Endothelial cell of umbilical vein (primary cell): ENCODE results near the gene OCRL. TPM values are rescaled to one million over a fixed set of nuclear protein-coding genes. Genes with fewer than 3 reads are reported as not detected.

Source experiments
- BruUV-seq: library from RNA; stranded (reverse); fragments of 400-500 nt; replicated peaks from 2 replicates; lab custom pipeline; 2021; lab: Mats Ljungman, UMichigan
- CTCF ChIA-PET: fragments of 300-600, 350-600 bp; sonication (Branson Sonifier 250); formaldehyde crosslinking; loops from one replicate; lab custom pipeline; 2021; ENCODE audit warnings: antibody characterized with exemption, inconsistent platforms; lab: Charles Lee
- POLR2A ChIA-PET: fragments of 300-600, 350-600 bp; sonication (Branson Sonifier 250); formaldehyde crosslinking; loops from one replicate; lab custom pipeline; 2021; ENCODE audit warnings: antibody characterized with exemption, inconsistent platforms; lab: Charles Lee
- DNase-seq: peaks from one replicate; pipeline ENCODE4 v3.0.0-alpha.2; 2011; ENCODE audit warnings: low read depth, low spot score
- FAIRE-seq: peaks from 2 replicates; lab custom pipeline; 2011; peaks lifted over from hg19 to GRCh38; lab: Jason Lieb, UNC
- H2AFZ ChIP-seq: 2 replicates; pipeline ENCODE4 v1.6.0; 2012; ENCODE audit warnings: low read depth, low read length, control low read depth, inconsistent platforms
- H3K27ac ChIP-seq: 2 replicates; pipeline ENCODE4 v1.5.1; 2011; ENCODE audit warnings: low read depth, mild to moderate bottlenecking, control low read depth, low read length, moderate library complexity; ENCODE audit not compliant: insufficient read depth
- H3K27me3 ChIP-seq, 2 experiments: 2 replicates each; pipeline versions ENCODE4 v1.6.0 to v1.6.1; 2011; ENCODE audit warnings: low read length in 2 of 2, mixed read lengths in 1 of 2; ENCODE audit not compliant: control insufficient read depth in 2 of 2, insufficient read depth in 2 of 2
- H3K36me3 ChIP-seq, 2 experiments: 2 replicates in 1 of 2; 3 replicates in 1 of 2; pipeline ENCODE4 v1.5.1; 2011; ENCODE audit warnings: low read length in 2 of 2, mild to moderate bottlenecking in 1 of 2, moderate library complexity in 1 of 2; ENCODE audit not compliant: control insufficient read depth in 2 of 2, insufficient read depth in 2 of 2; ENCODE audit errors: extremely low read depth in 1 of 2
- H3K4me1 ChIP-seq: 3 replicates; pipeline ENCODE4 v1.5.1; 2011; ENCODE audit warnings: mild to moderate bottlenecking, low read length; ENCODE audit not compliant: control insufficient read depth, insufficient read depth; ENCODE audit errors: extremely low read depth
- H3K4me2 ChIP-seq: 2 replicates; pipeline ENCODE4 v1.6.1; 2011; ENCODE audit warnings: low read length, control low read depth, mixed read lengths; ENCODE audit not compliant: insufficient read depth
- H3K4me3 ChIP-seq, 3 experiments: fragments of 200-600 bp in 1 of 3; sonication (generic), shearing (Covaris generic) in 1 of 3; replicated peaks in 1 of 3; 2 replicates each; pipeline ENCODE4 v1.5.1; 2011 to 2016; ENCODE audit warnings: control low read depth in 3 of 3, low read length in 3 of 3, mild to moderate bottlenecking in 2 of 3, inconsistent platforms in 1 of 3, low read depth in 1 of 3, moderate library complexity in 1 of 3; ENCODE audit not compliant: insufficient read depth in 1 of 3
- H3K79me2 ChIP-seq: 2 replicates; pipeline ENCODE4 v1.6.0; 2012; ENCODE audit warnings: low read length, inconsistent platforms; ENCODE audit not compliant: control insufficient read depth, insufficient read depth
- H3K9ac ChIP-seq: replicated peaks from 2 replicates; pipeline ENCODE3; 2011; ENCODE audit warnings: low read length, control low read depth; ENCODE audit not compliant: insufficient read depth; ENCODE audit errors: extremely low read depth
- H3K9me1 ChIP-seq: replicated peaks from 3 replicates; pipeline ENCODE4 v1.6.0; 2011; ENCODE audit warnings: mild to moderate bottlenecking, low read length; ENCODE audit not compliant: control insufficient read depth, insufficient read depth; ENCODE audit errors: extremely low read depth
- H3K9me3 ChIP-seq: replicated peaks from 2 replicates; pipeline ENCODE4 v1.5.1; 2012; ENCODE audit warnings: low read length, inconsistent platforms; ENCODE audit not compliant: control insufficient read depth, insufficient read depth
- H4K20me1 ChIP-seq: replicated peaks from 2 replicates; pipeline ENCODE3; 2011; ENCODE audit warnings: mild to moderate bottlenecking, low read length; ENCODE audit not compliant: control insufficient read depth, insufficient read depth; ENCODE audit errors: extremely low read depth
- EZH2 ChIP-seq: IDR thresholded peaks from 2 replicates; pipeline ENCODE4 v1.6.1; 2012; ENCODE audit warnings: borderline replicate concordance, low read depth, mild to moderate bottlenecking, moderate library complexity, low read length, inconsistent platforms; ENCODE audit not compliant: severe bottlenecking
- FOS ChIP-seq: IDR thresholded peaks from 2 replicates; pipeline ENCODE4 v1.6.1; 2011; ENCODE audit warnings: mild to moderate bottlenecking, low read length, moderate library complexity, borderline replicate concordance; ENCODE audit not compliant: insufficient read depth
- GATA2 ChIP-seq: IDR thresholded peaks from 2 replicates; pipeline ENCODE4 v1.7.0; 2011; ENCODE audit warnings: low read depth, mild to moderate bottlenecking, moderate library complexity, mixed read lengths, low read length; ENCODE audit not compliant: insufficient read length, insufficient read depth
- JUN ChIP-seq: IDR thresholded peaks from 2 replicates; pipeline ENCODE4 v1.6.1; 2011; ENCODE audit warnings: borderline replicate concordance, low read depth; ENCODE audit not compliant: insufficient read length, insufficient read depth
- MYC ChIP-seq: IDR thresholded peaks from one replicate; pipeline ENCODE4 v1.6.1; 2011; ENCODE audit warnings: mild to moderate bottlenecking, low read depth, low read length
- POLR2A ChIP-seq: IDR thresholded peaks from 2 replicates; pipeline ENCODE4 v1.6.1; 2012; ENCODE audit warnings: low read depth, mild to moderate bottlenecking, control low read depth, low read length
- POLR2AphosphoS5 ChIP-seq: IDR thresholded peaks from 2 replicates; pipeline ENCODE4 v1.6.1; 2012; ENCODE audit warnings: low read depth, mild to moderate bottlenecking, control low read depth, low read length, moderate library complexity; ENCODE audit not compliant: insufficient read depth
- dilution Hi-C: fragments of 300-500 bp; cut with MboI; formaldehyde crosslinking; loops from one replicate; pipeline ENCODE4 v1.15.0; 2019; ENCODE audit warnings: low sequenced_read_pairs; ENCODE audit not compliant: extremely low pct_ligation_motif_present
- intact Hi-C: fragments of 100-400 bp; cut with micrococcal nuclease; formaldehyde crosslinking; loops from one replicate; pipeline ENCODE4 v1.10.0; 2022
- polyA plus RNA-seq, 4 experiments: library from polyadenylated mRNA; depleted of rRNA in 3 of 4; stranded (reverse) in 3 of 4; unstranded in 1 of 4; fragments of >200 nt; gene quantifications; 2 replicates each; pipeline versions ENCODE4 v1.2.1 to v1.2.3, GENCODE V29; 2011 to 2012; ENCODE audit warnings: missing spikeins in 1 of 4
- total RNA-seq: library from RNA; stranded (reverse); gene quantifications from 2 replicates; pipeline ENCODE4 v1.2.3, GENCODE V29; 2021
- TF ChIP-seq, protein P1 (sequence below), 2 donors: IDR thresholded peaks; 1 replicate in 1 of 2; 2 replicates in 1 of 2; pipeline ENCODE4 v1.5.1; 2011; ENCODE audit warnings: low read length in 2 of 2, mild to moderate bottlenecking in 2 of 2, moderate library complexity in 2 of 2, control low read depth in 1 of 2, inconsistent platforms in 1 of 2, low read depth in 1 of 2; ENCODE audit not compliant: insufficient read depth in 1 of 2; ENCODE audit errors: extremely low read depth in 1 of 2
- TF ChIP-seq, protein P2 (sequence below): IDR thresholded peaks from 2 replicates; pipeline ENCODE4 v1.6.1; 2011; ENCODE audit not compliant: insufficient read depth, insufficient read length

Gene OCRL
- total and polyA plus RNA-seq, 2 donors (not counting 3 experiments of a cell fraction or from before 2014, with no cell fraction given): 14.6 to 20.9 TPM

DNA sequence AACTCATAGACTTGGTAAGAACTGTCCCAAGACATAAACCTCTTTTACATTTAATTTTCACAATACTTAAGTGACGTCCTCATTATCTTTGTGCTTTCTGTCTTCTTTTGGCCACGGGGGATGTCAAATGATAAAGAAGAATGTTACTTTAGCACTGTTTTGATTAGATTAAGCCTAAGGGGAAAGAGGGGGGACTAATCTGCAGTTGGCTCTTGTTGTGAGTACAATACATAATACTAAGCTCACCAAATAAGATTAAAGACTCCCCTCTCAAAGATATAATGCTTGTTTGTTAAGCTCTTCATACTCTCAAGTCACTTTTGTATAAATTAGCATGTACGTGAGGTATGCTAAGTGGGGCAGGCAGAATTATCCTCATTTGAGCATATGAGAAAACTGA is 36.5 kb downstream of the OCRL start:
- no peak for TF ChIP-seq POLR2AphosphoS5
- no peak for TF ChIP-seq JUN
- no peak for TF ChIP-seq EZH2
- TF ChIP-seq GATA2: no peak
- TF ChIP-seq FOS: no peak
- TF ChIP-seq, protein P1, sequence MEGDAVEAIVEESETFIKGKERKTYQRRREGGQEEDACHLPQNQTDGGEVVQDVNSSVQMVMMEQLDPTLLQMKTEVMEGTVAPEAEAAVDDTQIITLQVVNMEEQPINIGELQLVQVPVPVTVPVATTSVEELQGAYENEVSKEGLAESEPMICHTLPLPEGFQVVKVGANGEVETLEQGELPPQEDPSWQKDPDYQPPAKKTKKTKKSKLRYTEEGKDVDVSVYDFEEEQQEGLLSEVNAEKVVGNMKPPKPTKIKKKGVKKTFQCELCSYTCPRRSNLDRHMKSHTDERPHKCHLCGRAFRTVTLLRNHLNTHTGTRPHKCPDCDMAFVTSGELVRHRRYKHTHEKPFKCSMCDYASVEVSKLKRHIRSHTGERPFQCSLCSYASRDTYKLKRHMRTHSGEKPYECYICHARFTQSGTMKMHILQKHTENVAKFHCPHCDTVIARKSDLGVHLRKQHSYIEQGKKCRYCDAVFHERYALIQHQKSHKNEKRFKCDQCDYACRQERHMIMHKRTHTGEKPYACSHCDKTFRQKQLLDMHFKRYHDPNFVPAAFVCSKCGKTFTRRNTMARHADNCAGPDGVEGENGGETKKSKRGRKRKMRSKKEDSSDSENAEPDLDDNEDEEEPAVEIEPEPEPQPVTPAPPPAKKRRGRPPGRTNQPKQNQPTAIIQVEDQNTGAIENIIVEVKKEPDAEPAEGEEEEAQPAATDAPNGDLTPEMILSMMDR (IDR thresholded peaks at IDR 0.05; ENCODE audit: extremely low read depth in 1 of 2, insufficient read depth in 1 of 2, low read depth in 1 of 2, low read length in 2 of 2): no peak
- no peak for TF ChIP-seq POLR2A
- TF ChIP-seq, protein P2, sequence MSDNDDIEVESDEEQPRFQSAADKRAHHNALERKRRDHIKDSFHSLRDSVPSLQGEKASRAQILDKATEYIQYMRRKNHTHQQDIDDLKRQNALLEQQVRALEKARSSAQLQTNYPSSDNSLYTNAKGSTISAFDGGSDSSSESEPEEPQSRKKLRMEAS: no peak
- TF ChIP-seq MYC: no peak
- BruUV-seq: no TSS peak
- H3K4me1 ChIP-seq: peaks cover 4% of the 10 kb centered on the region
- no peaks in the 10 kb centered on the region for H3K27me3 ChIP-seq
- H3K4me2 ChIP-seq: no peak overlapping the region
- H4K20me1 ChIP-seq: no peaks in the 10 kb centered on the region
- dilution Hi-C loops: no loop called here
- intact Hi-C loops: no loop called here
- H3K9me3 ChIP-seq: no peaks in the 10 kb centered on the region
- H3K9me1 ChIP-seq: no peaks in the 10 kb centered on the region
- no peak overlapping the region for H3K9ac ChIP-seq
- FAIRE-seq (no peak), DNase-seq (no peak)
- peaks cover 0 to 4% of the 10 kb centered on the region in 2 experiments for H3K36me3 ChIP-seq
- no peak overlapping the region for H3K4me3 ChIP-seq
- H2AFZ ChIP-seq: no peak overlapping the region
- H3K27ac ChIP-seq: no peak overlapping the region
- CTCF ChIA-PET: no interaction called here
- POLR2A ChIA-PET: no interaction called here
- H3K79me2 ChIP-seq: no peaks in the 10 kb centered on the region
